GM23338 (cell line): Measurements from ENCODE around the gene ZNF740. TPM values are rescaled to one million over a fixed set of nuclear protein-coding genes. Genes with fewer than 3 reads are reported as not detected.

ENCODE experiments used
- ATAC-seq: fragments of 200-7000 bp; cut with Tn5 transposase; 3 replicates; pipeline ENCODE4 v1.9.1; 2020
- DNase-seq: peaks from one replicate; pipeline ENCODE4 v3.0.0-alpha.2; 2015; ENCODE audit warnings: low spot score
- H2AFZ ChIP-seq: fragments of 200-600 bp; sonication (generic); 2 replicates; pipeline ENCODE4 v1.8.0; 2016; ENCODE audit warnings: antibody characterized with exemption, mild to moderate bottlenecking, moderate library complexity
- H3F3A ChIP-seq: fragments of 200-600 bp; sonication (generic); replicated peaks from 2 replicates; pipeline ENCODE4 v1.8.0; 2017; ENCODE audit warnings: antibody characterized with exemption, mixed run types, low read depth
- H3K27ac ChIP-seq: fragments of 200-600 bp; sonication (generic); 2 replicates; pipeline ENCODE4 v1.6.1; 2016; ENCODE audit warnings: low read depth
- H3K27me3 ChIP-seq: fragments of 200-600 bp; sonication (generic); 2 replicates; pipeline ENCODE4 v1.8.0; 2016; ENCODE audit warnings: mild to moderate bottlenecking, mixed run types, moderate library complexity; ENCODE audit not compliant: insufficient read depth
- H3K36me3 ChIP-seq: fragments of 200-600 bp; sonication (generic); 2 replicates; pipeline ENCODE4 v1.8.0; 2016; ENCODE audit warnings: mild to moderate bottlenecking; ENCODE audit not compliant: insufficient read depth
- H3K4me1 ChIP-seq: fragments of 200-600 bp; sonication (generic); 2 replicates; pipeline ENCODE4 v1.8.0; 2016; ENCODE audit warnings: mild to moderate bottlenecking, moderate library complexity; ENCODE audit not compliant: insufficient read depth
- H3K4me2 ChIP-seq: fragments of 200-600 bp; sonication (generic); 2 replicates; pipeline ENCODE4 v1.7.1; 2017; ENCODE audit warnings: mixed run types
- H3K4me3 ChIP-seq: fragments of 200-600 bp; sonication (generic); 2 replicates; pipeline ENCODE4 v1.6.1; 2016; ENCODE audit warnings: mixed run types
- H3K79me2 ChIP-seq: fragments of 200-600 bp; sonication (generic); replicated peaks from 2 replicates; pipeline ENCODE4 v1.8.0; 2017; ENCODE audit warnings: mild to moderate bottlenecking; ENCODE audit not compliant: insufficient read depth
- H3K9me2 ChIP-seq: fragments of 200-600 bp; sonication (generic); 2 replicates; pipeline ENCODE4 v1.8.0; 2017; ENCODE audit not compliant: insufficient read depth
- H4K20me1 ChIP-seq: fragments of 200-600 bp; sonication (generic); replicated peaks from 2 replicates; pipeline ENCODE4 v1.8.0; 2017; ENCODE audit warnings: mild to moderate bottlenecking; ENCODE audit not compliant: insufficient read depth
- H3K27ac Mint-ChIP-seq: 2 replicates; pipeline ENCODE4 v1.8.0; 2020; ENCODE audit warnings: inconsistent platforms, mild to moderate bottlenecking, moderate library complexity, mixed read lengths
- H3K27me3 Mint-ChIP-seq: 3 replicates; pipeline ENCODE4 v1.8.0; 2022; ENCODE audit warnings: low read depth, mild to moderate bottlenecking, moderate library complexity, mixed read lengths, inconsistent platforms; ENCODE audit not compliant: insufficient read depth, poor library complexity
- H3K36me3 Mint-ChIP-seq: 3 replicates; pipeline ENCODE4 v1.8.0; 2021; ENCODE audit warnings: low read depth, mild to moderate bottlenecking, inconsistent platforms, moderate library complexity, mixed read lengths
- H3K4me1 Mint-ChIP-seq: 3 replicates; pipeline ENCODE4 v1.8.0; 2020; ENCODE audit warnings: mild to moderate bottlenecking, inconsistent platforms, mixed read lengths
- H3K4me3 Mint-ChIP-seq: 3 replicates; pipeline ENCODE4 v1.8.0; 2021; ENCODE audit warnings: moderate library complexity, mild to moderate bottlenecking, inconsistent platforms, mixed read lengths
- H3K9me3 Mint-ChIP-seq: 3 replicates; pipeline ENCODE4 v1.8.0; 2020; ENCODE audit warnings: moderate library complexity, mild to moderate bottlenecking, inconsistent platforms, mixed read lengths
- CREB1 ChIP-seq: fragments of 250-450 bp; sonication (Bioruptor Pico); IDR thresholded peaks from 2 replicates; pipeline ENCODE4 v1.5.0; 2020; ENCODE audit warnings: low read depth, mild to moderate bottlenecking, moderate library complexity
- CTCF ChIP-seq, 2 experiments: fragments of 200-600 bp in 1 of 2; sonication (generic) in 1 of 2; conservative IDR thresholded peaks; 2 replicates each; pipeline versions ENCODE4 v1.5.1 to v1.6.1; 2016 to 2017; ENCODE audit warnings: antibody characterized with exemption in 2 of 2, low read depth in 2 of 2, mild to moderate bottlenecking in 2 of 2, moderate library complexity in 1 of 2
- ETS1 ChIP-seq: IDR thresholded peaks from 2 replicates; pipeline ENCODE4 v1.6.1; 2016; ENCODE audit warnings: antibody characterized with exemption
- EZH2 ChIP-seq: fragments of 200-600 bp; sonication (generic); IDR thresholded peaks from one replicate; pipeline ENCODE4 v1.8.0; 2017; ENCODE audit warnings: antibody characterized with exemption, mild to moderate bottlenecking, low read depth; ENCODE audit not compliant: unreplicated experiment
- EZH2phosphoT487 ChIP-seq: fragments of 200-600 bp; sonication (generic); IDR thresholded peaks from one replicate; pipeline ENCODE4 v1.8.1; 2018; ENCODE audit warnings: antibody characterized with exemption; ENCODE audit not compliant: unreplicated experiment
- JUNB ChIP-seq: IDR thresholded peaks from one replicate; pipeline ENCODE4 v1.6.1; 2016; ENCODE audit warnings: antibody characterized with exemption; ENCODE audit not compliant: unreplicated experiment
- NANOG ChIP-seq: IDR thresholded peaks from 2 replicates; pipeline ENCODE4 v1.6.1; 2016; ENCODE audit warnings: antibody characterized with exemption, borderline replicate concordance
- POLR2AphosphoS5 ChIP-seq: IDR thresholded peaks from 2 replicates; pipeline ENCODE4 v1.6.1; 2016; ENCODE audit warnings: antibody characterized with exemption, low read depth
- REST ChIP-seq: IDR thresholded peaks from one replicate; pipeline ENCODE4 v1.6.1; 2018; ENCODE audit warnings: antibody characterized with exemption; ENCODE audit not compliant: unreplicated experiment
- STAT1 ChIP-seq: IDR thresholded peaks from one replicate; pipeline ENCODE4 v1.6.1; 2016; ENCODE audit warnings: antibody characterized with exemption; ENCODE audit not compliant: unreplicated experiment
- ZNF114 ChIP-seq: fragments of 250-450 bp; sonication (Bioruptor Pico); IDR thresholded peaks from 2 replicates; pipeline ENCODE4 v1.5.0; 2020; ENCODE audit warnings: mild to moderate bottlenecking, moderate library complexity
- polyA plus RNA-seq: library from polyadenylated mRNA; unstranded; fragments of >200 nt; fragmentation: Nextera tagmentation; extraction: Ambion mirVana; gene quantifications from 2 replicates; pipeline ENCODE4 v1.2.1, GENCODE V29; 2016
- total RNA-seq: library from RNA; depleted of rRNA; stranded (reverse); fragments of >200 nt; shearing (Covaris generic); gene quantifications from 2 replicates; pipeline ENCODE4 v1.2.3, GENCODE V29; 2014

ZNF740 gene
- total and polyA plus RNA-seq, 2 experiments from 2014 or later: 2.6 to 13.0 TPM

DNA sequence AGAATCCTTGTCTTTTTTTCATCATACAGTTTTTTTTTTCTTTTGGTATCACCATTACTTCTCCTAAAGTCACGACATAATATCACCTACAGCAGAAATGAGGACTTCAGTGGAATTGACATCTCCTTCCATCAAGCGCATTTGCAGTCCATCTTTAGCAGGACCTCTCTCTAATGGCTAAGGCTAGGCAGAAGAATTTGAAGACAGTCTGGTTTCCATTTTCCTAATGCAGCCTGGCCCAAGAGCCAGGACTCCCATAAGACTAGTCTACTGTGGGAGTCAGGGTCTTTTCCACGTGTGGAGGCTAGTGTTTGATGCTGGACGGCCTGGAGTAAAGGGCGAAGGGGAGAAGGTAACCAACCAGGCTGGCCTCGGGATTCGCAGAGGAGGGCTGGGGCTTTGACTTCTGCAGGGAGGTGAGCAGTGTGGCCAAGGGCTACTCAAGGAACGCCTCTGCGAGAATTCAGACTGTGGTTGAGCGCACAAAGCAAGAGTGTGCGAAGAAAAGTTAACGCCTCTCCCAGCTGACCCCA is 769 bp upstream of the ZNF740 start:
- ATAC-seq: peak; percentile 9
- Histone ChIP-seq H2AFZ (peak overlapping the region; percentile 99), H3K36me3 (peaks cover 11% of the 10 kb centered on the region; the same call in 1 of the 2 replicates), H3K79me2 (peaks cover 17% of the 10 kb centered on the region), H3K4me3 (peak overlapping the region; percentile 80), H3K27me3 (peaks cover 48% of the 10 kb centered on the region), H3K27ac (peak overlapping the region; percentile 85), H3K4me2 (peak overlapping the region; percentile 98), H3K4me1 (peaks cover 24% of the 10 kb centered on the region), H3K9me2 (no peaks in the 10 kb centered on the region), H3F3A (peaks cover 19% of the 10 kb centered on the region), H4K20me1 (peaks cover 32% of the 10 kb centered on the region)
- Mint-ChIP-seq H3K4me3 (peak overlapping the region; percentile 84), H3K9me3 (no peaks in the 10 kb centered on the region), H3K27me3 (peaks cover 53% of the 10 kb centered on the region), H3K4me1 (peaks cover 35% of the 10 kb centered on the region), H3K27ac (peak overlapping the region; percentile 92), H3K36me3 (peaks cover 31% of the 10 kb centered on the region)
- TF ChIP-seq JUNB (no peak), NANOG (no peak), EZH2 (no peak)
- DNase-seq: no peak

DNA sequence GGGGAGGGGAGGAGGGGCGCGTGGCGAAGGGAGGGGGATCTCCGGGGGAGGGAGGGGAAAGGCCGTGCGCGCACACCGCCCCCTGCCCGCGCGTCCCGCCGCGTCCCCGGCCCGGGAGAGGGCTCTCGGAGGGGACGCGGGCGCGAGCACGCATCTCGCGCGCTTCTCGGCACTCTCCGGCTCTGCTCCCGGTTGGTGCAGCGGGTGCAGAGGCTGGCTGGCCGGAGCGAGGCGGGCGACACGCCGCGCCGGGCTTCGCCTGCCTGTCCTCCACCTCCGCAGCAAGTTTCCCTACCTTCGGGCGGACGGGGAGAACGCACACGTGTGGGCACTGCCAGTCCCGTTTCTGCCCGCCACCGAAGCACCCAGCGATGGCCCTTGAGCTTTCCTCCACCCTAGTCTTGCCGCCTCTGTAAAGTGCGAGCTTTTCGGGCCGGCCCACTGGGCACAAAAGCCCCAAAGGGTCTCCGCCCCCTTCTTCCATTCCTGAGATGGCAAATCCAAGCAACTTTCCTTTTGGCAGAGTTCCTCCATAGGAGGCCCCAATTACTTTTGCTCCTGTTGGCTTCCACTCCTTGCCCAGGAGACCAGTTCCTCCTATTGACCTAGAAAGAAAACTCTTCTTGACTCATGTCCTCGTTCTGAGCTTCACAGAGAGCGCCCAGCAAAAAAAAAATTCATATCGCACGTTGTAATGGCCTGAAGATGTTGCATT is 566 bp downstream of the ZNF740 start:
- no peaks in the 10 kb centered on the region for H3K9me3 Mint-ChIP-seq
- Histone ChIP-seq H3K36me3 (peaks cover 11% of the 10 kb centered on the region; the same call in 1 of the 2 replicates), H2AFZ (peak overlapping the region; percentile 91; the same call in 1 of the 2 replicates), H3K27ac (peak overlapping the region; percentile 94), H3K4me1 (peaks cover 17% of the 10 kb centered on the region), H3K79me2 (peaks cover 17% of the 10 kb centered on the region), H3K4me3 (peak overlapping the region; percentile 80), H4K20me1 (peaks cover 26% of the 10 kb centered on the region), H3K4me2 (peak overlapping the region; percentile 98), H3K27me3 (peaks cover 38% of the 10 kb centered on the region), H3F3A (peaks cover 19% of the 10 kb centered on the region), H3K9me2 (no peaks in the 10 kb centered on the region)
- peaks cover 23% of the 10 kb centered on the region for H3K4me1 Mint-ChIP-seq
- DNase-seq (peak; percentile 84), ATAC-seq (peak; percentile 83)
- H3K36me3 Mint-ChIP-seq: peaks cover 44% of the 10 kb centered on the region
- peak overlapping the region; percentile 44 for H3K27ac Mint-ChIP-seq
- H3K4me3 Mint-ChIP-seq: peak overlapping the region; percentile 84
- 0 out of 4 replicates have a peak, but pooled peaks of 1 of the 2 experiments have one; percentile 0 for TF ChIP-seq CTCF (conservative IDR thresholded peaks at IDR 0.05; ENCODE audit: low read depth in 2 of 2)
- TF ChIP-seq EZH2phosphoT487: no peak
- peaks cover 39% of the 10 kb centered on the region for H3K27me3 Mint-ChIP-seq

DNA sequence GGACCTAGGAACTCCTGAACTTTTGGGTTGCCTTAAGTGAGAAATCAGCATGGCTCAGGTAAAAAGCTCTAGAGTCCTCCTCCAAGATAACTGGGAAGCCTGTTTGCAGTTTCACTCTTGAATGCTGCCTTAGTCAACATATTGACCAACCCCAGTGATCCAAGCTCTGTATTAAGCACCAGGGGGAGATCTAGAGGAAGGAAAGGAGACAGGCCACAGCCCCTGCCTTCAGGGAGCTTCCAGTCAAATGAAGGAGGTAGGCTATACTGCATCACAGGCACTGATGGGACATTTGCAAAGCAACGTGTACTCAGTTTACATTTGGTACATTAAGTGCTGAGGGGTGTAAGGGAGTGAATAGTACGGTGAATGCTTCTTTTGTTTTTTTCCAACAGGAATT is 1.4 kb downstream of the ZNF740 start:
- H3K4me3 Mint-ChIP-seq: peak overlapping the region; percentile 84
- no peaks in the 10 kb centered on the region for H3K9me2 ChIP-seq
- H3K9me3 Mint-ChIP-seq: no peaks in the 10 kb centered on the region
- H3K4me3 ChIP-seq: peak overlapping the region; percentile 80
- peaks cover 19% of the 10 kb centered on the region for H3F3A ChIP-seq
- H3K4me1 ChIP-seq: peaks cover 17% of the 10 kb centered on the region
- H3K79me2 ChIP-seq: peaks cover 17% of the 10 kb centered on the region
- H3K27me3 Mint-ChIP-seq: peaks cover 32% of the 10 kb centered on the region
- H2AFZ ChIP-seq: no peak overlapping the region
- no peak overlapping the region for H3K27ac ChIP-seq
- H3K36me3 Mint-ChIP-seq: peaks cover 52% of the 10 kb centered on the region
- H3K27me3 ChIP-seq: peaks cover 30% of the 10 kb centered on the region
- ATAC-seq (no peak), DNase-seq (no peak)
- H3K36me3 ChIP-seq: peaks cover 16% of the 10 kb centered on the region
- H3K4me1 Mint-ChIP-seq: peaks cover 23% of the 10 kb centered on the region
- peak overlapping the region; percentile 98 for H3K4me2 ChIP-seq
- no peak overlapping the region for H3K27ac Mint-ChIP-seq
- peaks cover 23% of the 10 kb centered on the region for H4K20me1 ChIP-seq
- no peak for TF ChIP-seq ZNF114 (CRISPR knock-in tag)
- no peak for TF ChIP-seq ETS1
- TF ChIP-seq EZH2phosphoT487: no peak
- no peak for TF ChIP-seq REST
- TF ChIP-seq CREB1: no peak
- TF ChIP-seq NANOG: no peak
- no peak for TF ChIP-seq STAT1
- no peak for TF ChIP-seq POLR2AphosphoS5
- no peak for TF ChIP-seq EZH2
